Trophoblast cell (in vitro differentiated cells and primary cell): ENCODE measurements around the gene SIL1.

Source experiments
- DNase-seq, 2 donors: peaks; one replicate each; pipeline ENCODE4 v3.0.0-alpha.2; 2016
- H2AFZ ChIP-seq: 2 replicates; pipeline ENCODE4 v1.6.1; 2013; ENCODE audit warnings: low read length, moderate library complexity, mild to moderate bottlenecking; ENCODE audit not compliant: insufficient read depth, poor library complexity
- H2AK5ac ChIP-seq: 2 replicates; pipeline ENCODE4 v1.6.1; 2013; ENCODE audit warnings: mild to moderate bottlenecking, low read length
- H2BK120ac ChIP-seq: 2 replicates; pipeline ENCODE4 v1.6.1; 2013; ENCODE audit warnings: low read length, mild to moderate bottlenecking, moderate library complexity; ENCODE audit not compliant: insufficient read depth, poor library complexity
- H2BK12ac ChIP-seq: 2 replicates; pipeline ENCODE4 v1.6.1; 2013; ENCODE audit warnings: mild to moderate bottlenecking, low read length, moderate library complexity
- H2BK5ac ChIP-seq: 2 replicates; pipeline ENCODE4 v1.6.1; 2013; ENCODE audit warnings: low read length, low read depth, moderate library complexity, mild to moderate bottlenecking; ENCODE audit not compliant: poor library complexity
- H3K14ac ChIP-seq: 2 replicates; pipeline ENCODE4 v1.6.1; 2013; ENCODE audit warnings: mild to moderate bottlenecking, low read length
- H3K18ac ChIP-seq: 2 replicates; pipeline ENCODE4 v1.6.1; 2013; ENCODE audit warnings: mild to moderate bottlenecking, low read length
- H3K23ac ChIP-seq: 2 replicates; pipeline ENCODE4 v1.6.1; 2013; ENCODE audit warnings: low read length
- H3K27ac ChIP-seq: 2 replicates; pipeline ENCODE4 v1.5.1; 2013; ENCODE audit warnings: low read depth, mild to moderate bottlenecking, inconsistent platforms, low read length, moderate library complexity
- H3K27me3 ChIP-seq: 2 replicates; pipeline ENCODE4 v1.6.1; 2013; ENCODE audit warnings: inconsistent platforms, mild to moderate bottlenecking, low read length, moderate library complexity; ENCODE audit not compliant: insufficient read depth
- H3K36me3 ChIP-seq, 2 experiments: 1 replicate in 1 of 2; 2 replicates in 1 of 2; pipeline ENCODE4 v1.6.1; 2013; ENCODE audit warnings: low read length in 2 of 2, mild to moderate bottlenecking in 2 of 2, moderate library complexity in 1 of 2; ENCODE audit not compliant: insufficient read depth in 2 of 2, control insufficient read depth in 1 of 2
- H3K4ac ChIP-seq: 2 replicates; pipeline ENCODE4 v1.6.1; 2013; ENCODE audit warnings: low read depth, mild to moderate bottlenecking, low read length, moderate library complexity
- H3K4me1 ChIP-seq, 2 experiments: 1 replicate in 1 of 2; 2 replicates in 1 of 2; pipeline ENCODE4 v1.6.1; 2013; ENCODE audit warnings: low read length in 2 of 2, mild to moderate bottlenecking in 2 of 2, moderate library complexity in 1 of 2; ENCODE audit not compliant: insufficient read depth in 2 of 2, control insufficient read depth in 1 of 2
- H3K4me2 ChIP-seq: 2 replicates; pipeline ENCODE4 v1.6.1; 2013; ENCODE audit warnings: inconsistent platforms, mild to moderate bottlenecking, low read length, moderate library complexity
- H3K4me3 ChIP-seq: 2 replicates; pipeline ENCODE4 v1.5.1; 2013; ENCODE audit warnings: mild to moderate bottlenecking, low read depth, low read length, inconsistent platforms
- H3K79me1 ChIP-seq: one replicate; pipeline ENCODE4 v1.6.1; 2013; ENCODE audit warnings: low read length
- H3K79me2 ChIP-seq: 2 replicates; pipeline ENCODE4 v1.6.1; 2013; ENCODE audit warnings: low read length, mild to moderate bottlenecking; ENCODE audit not compliant: control insufficient read depth, insufficient read depth, poor library complexity
- H3K9ac ChIP-seq: 2 replicates; pipeline ENCODE4 v1.6.1; 2013; ENCODE audit warnings: mild to moderate bottlenecking, low read length
- H3K9me3 ChIP-seq: 2 replicates; pipeline ENCODE4 v1.6.1; 2013; ENCODE audit warnings: low read depth, mild to moderate bottlenecking, control low read depth, inconsistent platforms, low read length; ENCODE audit not compliant: insufficient read depth
- H4K12ac ChIP-seq: 2 replicates; pipeline ENCODE4 v1.6.1; 2013; ENCODE audit warnings: low read depth, mild to moderate bottlenecking, low read length, moderate library complexity
- H4K8ac ChIP-seq: 2 replicates; pipeline ENCODE4 v1.6.1; 2013; ENCODE audit warnings: low read depth, mild to moderate bottlenecking, low read length, moderate library complexity
- H4K91ac ChIP-seq: one replicate; pipeline ENCODE4 v1.6.1; 2013; ENCODE audit warnings: low read depth, mild to moderate bottlenecking, low read length, moderate library complexity
- WGBS: extraction: QIAGEN DNeasy Blood & Tissue Kit; methylation state at CpG from one replicate; pipeline ENCODE4 v1.1.7; 2013; ENCODE audit warnings: missing lambda C conversion rate; ENCODE audit not compliant: insufficient read length, insufficient coverage; ENCODE audit errors: extremely low coverage; 5-methylcytosine and 5-hydroxymethylcytosine counted together

SIL1 gene

DNA sequence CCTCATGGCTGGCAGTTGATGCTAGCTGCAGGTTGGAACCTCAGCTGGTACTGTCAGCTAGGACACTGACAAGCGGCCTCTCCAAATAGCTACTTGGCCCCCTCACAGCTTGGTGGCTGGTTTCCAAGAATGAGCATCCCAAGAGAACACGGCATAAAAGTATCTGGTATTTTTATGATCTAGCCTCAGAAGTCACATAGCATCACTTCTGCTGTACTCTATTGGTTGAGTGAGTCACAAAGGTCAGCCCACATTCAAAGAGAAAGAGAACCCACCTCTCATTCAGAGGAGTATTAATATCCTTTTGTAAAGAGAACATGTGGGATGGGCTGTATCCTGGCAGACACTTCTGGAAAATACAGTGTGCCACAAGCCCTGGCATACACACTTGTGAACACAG lies 6.0 kb upstream of the SIL1 start:
- Histone ChIP-seq H2AK5ac (no peak overlapping the region), H3K27ac (no peak overlapping the region), H3K4ac (no peak overlapping the region), H4K8ac (no peak overlapping the region), H3K4me2 (no peak overlapping the region), H2BK12ac (no peak overlapping the region), H2BK120ac (no peak overlapping the region), H4K12ac (no peak overlapping the region), H3K18ac (no peak overlapping the region), H3K79me2 (no peaks in the 10 kb centered on the region), H3K79me1 (no peaks in the 10 kb centered on the region), H3K9ac (no peak overlapping the region), H3K36me3 (no peaks in the 10 kb centered on the region), H4K91ac (no peak overlapping the region), H3K4me3 (no peak overlapping the region), H3K23ac (no peak overlapping the region), H3K14ac (no peak overlapping the region), H3K4me1 (no peaks in the 10 kb centered on the region), H3K27me3 (no peaks in the 10 kb centered on the region), H2AFZ (no peak overlapping the region), H2BK5ac (no peak overlapping the region), H3K9me3 (no peaks in the 10 kb centered on the region)
- DNase-seq: no peak
- no CpG with 5 or more reads among the region's 2 CpGs for WGBS

DNA sequence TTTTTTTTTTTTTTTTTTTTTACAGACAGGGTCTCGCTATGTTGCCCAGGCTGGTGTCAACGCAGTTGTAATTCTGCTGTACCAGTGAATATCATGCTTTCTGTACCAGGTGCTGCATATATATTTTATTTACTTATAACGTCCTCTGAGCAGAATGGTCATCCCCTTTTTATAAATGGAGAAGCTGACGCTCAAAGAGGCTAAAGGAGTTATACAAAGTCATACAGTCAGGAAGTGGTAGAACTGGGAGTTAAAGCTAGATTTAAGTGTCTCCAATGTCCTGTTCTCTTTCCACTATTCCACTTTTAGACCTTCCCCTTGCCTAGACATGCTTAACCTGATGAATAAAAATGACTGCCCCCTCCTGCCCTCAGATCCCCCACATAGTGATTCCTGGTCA lies 1.2 kb upstream of the SIL1 start:
- Histone ChIP-seq H3K9me3 (no peaks in the 10 kb centered on the region), H3K9ac (no peak overlapping the region), H3K23ac (no peak overlapping the region), H3K79me1 (peaks cover 7% of the 10 kb centered on the region), H3K14ac (no peak overlapping the region), H3K27me3 (no peaks in the 10 kb centered on the region), H3K79me2 (peaks cover 2% of the 10 kb centered on the region), H3K18ac (no peak overlapping the region), H4K12ac (no peak overlapping the region), H4K8ac (no peak overlapping the region), H3K4me3 (no peak overlapping the region), H2BK120ac (no peak overlapping the region), H2AFZ (no peak overlapping the region), H3K4me2 (no peak overlapping the region), H3K27ac (no peak overlapping the region), H3K4me1 (peaks cover 3 to 6% of the 10 kb centered on the region in 2 experiments), H3K4ac (no peak overlapping the region), H2BK5ac (no peak overlapping the region), H2BK12ac (no peak overlapping the region), H4K91ac (no peak overlapping the region), H2AK5ac (no peak overlapping the region), H3K36me3 (no peaks in the 10 kb centered on the region)
- no peak for DNase-seq
- WGBS: no CpG with 5 or more reads among the region's 4 CpGs

DNA sequence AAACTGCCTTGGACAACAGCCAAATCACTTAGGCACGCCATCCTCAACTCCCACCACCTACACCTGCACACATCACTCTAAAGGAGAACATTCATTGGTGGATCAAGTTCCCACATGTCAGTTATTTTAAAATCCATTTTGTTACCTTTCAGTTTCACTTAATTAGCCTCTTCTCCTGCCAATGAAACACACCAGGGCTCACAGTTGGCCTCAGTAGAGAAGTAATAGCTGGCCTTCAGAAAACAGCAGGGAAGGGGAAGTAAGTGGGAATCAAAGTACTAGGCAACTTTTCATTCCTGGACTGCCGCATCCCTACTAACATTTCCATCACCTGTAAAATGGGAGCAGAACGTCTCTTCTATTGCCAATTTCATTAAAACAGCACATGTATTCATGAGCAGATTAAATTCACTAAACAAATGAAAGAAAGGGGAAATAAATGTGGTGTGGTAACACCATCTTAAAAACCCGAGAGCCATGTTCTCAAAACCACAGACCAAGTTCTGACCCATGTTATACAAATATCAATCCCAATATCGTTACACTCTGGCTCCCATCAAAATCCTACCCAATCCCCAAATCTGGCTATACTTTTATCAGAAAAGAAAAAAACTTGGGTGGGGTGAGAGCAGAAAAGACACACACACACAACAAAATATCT lies 1.7 kb downstream of the SIL1 start:
- Histone ChIP-seq H3K23ac (no peak overlapping the region), H3K4ac (peak overlapping the region; percentile 26)

DNA sequence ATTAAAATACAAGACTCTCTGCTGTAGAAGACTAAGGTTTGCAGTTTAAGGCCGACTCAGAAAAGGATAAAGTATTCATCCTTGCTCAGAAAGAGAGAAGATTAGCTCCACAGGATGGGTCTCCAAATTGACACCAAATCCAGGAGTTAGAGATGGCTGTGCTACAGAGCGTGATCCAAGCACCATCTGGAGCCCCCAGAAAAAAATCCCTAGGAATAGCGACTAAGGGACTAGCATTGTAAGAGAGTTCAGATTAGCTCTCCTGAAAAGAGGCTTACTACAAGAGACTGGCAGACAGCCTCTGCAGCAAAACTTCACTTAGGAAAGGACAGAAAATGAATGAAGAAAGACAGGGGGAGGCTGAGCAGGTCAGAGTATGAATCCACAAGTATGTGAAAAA lies 3.7 kb downstream of the SIL1 start:
- Histone ChIP-seq H2AK5ac (no peak overlapping the region), H3K4me1 (peaks cover 6 to 10% of the 10 kb centered on the region in 2 experiments), H3K9ac (no peak overlapping the region), H4K8ac (no peak overlapping the region), H3K27me3 (no peaks in the 10 kb centered on the region), H3K18ac (no peak overlapping the region), H4K91ac (no peak overlapping the region), H2BK5ac (no peak overlapping the region), H2BK120ac (no peak overlapping the region), H3K14ac (no peak overlapping the region), H3K79me1 (peaks cover 7% of the 10 kb centered on the region), H3K9me3 (no peaks in the 10 kb centered on the region), H3K23ac (no peak overlapping the region), H4K12ac (no peak overlapping the region), H3K4me2 (no peak overlapping the region), H2BK12ac (no peak overlapping the region), H3K27ac (no peak overlapping the region), H3K4ac (no peak overlapping the region), H3K36me3 (no peaks in the 10 kb centered on the region), H2AFZ (no peak overlapping the region), H3K79me2 (peaks cover 2% of the 10 kb centered on the region), H3K4me3 (no peak overlapping the region)
- no peak for DNase-seq
- no CpG with 5 or more reads among the region's 3 CpGs for WGBS

More for the DNA sequence above, 1.7 kb downstream of the SIL1 start:
- no peak overlapping the region for H4K8ac ChIP-seq
- no peak overlapping the region for H3K9ac ChIP-seq
- H3K14ac ChIP-seq: no peak overlapping the region
- 100% methylated on average over 1 of the region's 5 CpGs for WGBS
- no peak overlapping the region for H2BK12ac ChIP-seq
- H3K27ac ChIP-seq: no peak overlapping the region
- H3K9me3 ChIP-seq: no peaks in the 10 kb centered on the region
- H3K27me3 ChIP-seq: no peaks in the 10 kb centered on the region
- peaks cover 2% of the 10 kb centered on the region for H3K79me2 ChIP-seq
- no peak overlapping the region for H3K4me3 ChIP-seq
- no peak overlapping the region for H3K18ac ChIP-seq
- H4K12ac ChIP-seq: no peak overlapping the region
- peaks cover 7% of the 10 kb centered on the region for H3K79me1 ChIP-seq
- H3K4me1 ChIP-seq: peaks cover 3 to 6% of the 10 kb centered on the region in 2 experiments
- H2AFZ ChIP-seq: no peak overlapping the region
- DNase-seq: no peak
- no peak overlapping the region for H2BK5ac ChIP-seq
- no peak overlapping the region for H3K4me2 ChIP-seq
- H4K91ac ChIP-seq: no peak overlapping the region
- H2AK5ac ChIP-seq: no peak overlapping the region
- no peak overlapping the region for H2BK120ac ChIP-seq
- no peaks in the 10 kb centered on the region for H3K36me3 ChIP-seq
